SIG-M5 (cell line): ENCODE measurements around the gene NANP.
"Not testable (repeated sequence)": the region's sequence is repeated elsewhere in the genome, so short reads cannot be mapped to it uniquely, and the experiment has no call there.

Experiments
- DNase-seq: peaks from one replicate; lab custom pipeline; 2025; lab: John Stamatoyannopoulos, UW

NANP gene

DNA sequence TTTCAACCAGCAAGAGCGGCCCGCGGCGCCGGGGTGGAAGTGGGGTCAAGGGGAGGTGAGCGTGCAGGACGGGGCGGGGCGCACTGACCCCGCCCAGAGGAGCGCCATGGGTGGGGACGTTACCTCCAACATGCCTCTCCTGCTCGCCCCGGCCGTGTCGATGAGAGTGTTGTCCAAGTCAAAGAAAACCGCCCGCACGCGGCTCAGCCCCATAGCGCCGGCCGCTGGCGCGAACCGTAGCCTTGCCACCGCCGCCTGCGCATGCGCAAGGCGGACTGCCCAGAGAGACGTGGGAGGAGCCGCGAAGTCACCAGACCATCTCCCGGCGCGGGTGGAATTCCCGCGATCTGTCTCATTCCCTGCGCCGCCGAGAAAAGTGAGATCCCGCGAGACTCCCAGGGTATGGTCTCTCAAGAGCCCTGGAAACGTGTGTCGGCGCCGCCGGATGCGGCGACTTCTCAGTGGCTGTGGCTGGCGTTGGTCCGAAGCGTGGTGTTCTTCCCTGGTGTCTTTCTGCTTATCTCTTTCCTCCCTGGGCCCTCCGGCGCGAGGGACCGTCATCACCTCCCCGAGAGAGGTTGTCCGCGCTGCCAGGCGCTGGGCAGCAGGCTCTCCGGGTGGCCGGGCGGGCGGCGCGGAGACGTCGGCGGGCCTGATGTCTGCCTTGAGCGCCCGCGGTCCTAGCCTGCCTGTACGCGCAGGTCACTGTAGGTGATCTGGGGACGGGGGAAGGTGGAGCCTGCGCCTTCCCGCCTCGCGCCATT is at the start of gene NANP:
Gene NANP (minus strand): TSS at position 279 of the 764 bp plus-strand sequence. CDS start 66 bp downstream, at position 213.
- DNase-seq, result peak; percentile 62

DNA sequence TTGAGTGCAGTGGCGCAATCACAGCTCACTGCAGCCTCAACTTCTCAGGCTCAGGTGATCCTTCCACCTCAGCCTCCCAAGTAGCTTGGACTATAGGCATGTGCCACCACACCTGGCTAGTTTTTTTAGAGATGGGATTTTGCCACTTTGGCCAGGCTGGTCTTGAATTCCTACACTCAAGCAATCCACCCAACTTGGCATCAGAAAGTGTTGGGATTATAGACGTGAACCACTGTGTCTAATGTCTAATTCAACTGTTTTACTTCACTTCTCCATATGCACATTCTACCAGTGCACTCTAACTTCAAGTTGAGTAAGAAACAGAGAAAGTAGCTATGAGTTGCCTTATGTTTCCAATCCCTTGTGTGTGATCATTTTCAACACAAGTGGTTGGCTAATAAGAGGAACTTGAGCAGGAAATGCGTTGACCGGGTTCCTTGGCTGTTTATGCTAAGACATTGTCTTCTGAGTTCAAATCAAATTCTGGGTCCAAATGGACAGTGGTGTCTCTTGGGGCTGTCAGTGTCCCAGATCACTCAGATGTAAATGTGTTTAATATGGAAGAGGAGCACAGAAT is 48.9 kb upstream of the NANP start:
- DNase-seq, result no peak

DNA sequence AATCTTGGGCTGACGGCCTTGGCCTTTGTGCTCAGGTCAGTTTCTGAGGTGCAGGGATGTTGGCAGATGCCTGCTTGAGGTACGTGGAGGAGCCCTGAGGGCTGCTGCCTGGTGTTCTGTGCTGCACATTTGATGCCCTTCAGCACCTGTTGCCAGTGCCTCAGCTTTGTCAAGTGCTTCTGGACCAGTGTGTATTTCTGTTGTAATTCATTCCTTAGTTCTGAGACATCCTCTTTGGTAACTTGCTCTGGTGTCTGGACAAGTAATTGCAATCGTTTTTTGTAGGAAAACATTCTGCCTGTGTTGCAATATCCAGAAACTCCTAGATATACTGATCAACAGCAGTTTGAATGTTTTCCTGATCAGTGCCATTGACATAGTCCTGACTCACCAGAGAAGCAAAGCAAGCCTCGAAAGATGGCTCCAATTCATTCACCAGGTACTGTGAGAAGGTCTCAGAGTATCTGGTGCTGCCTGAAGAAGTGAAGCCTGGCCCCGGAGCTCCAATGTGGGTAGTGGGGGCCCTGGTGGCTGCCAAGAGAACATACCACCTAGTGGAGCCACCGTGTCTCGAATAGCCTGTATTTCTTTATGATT is 46.1 kb upstream of the NANP start:
- no peak for DNase-seq

- no peak for DNase-seq
Measured at GRCh38 chr20:25668446-25668845, 44.6 kb upstream of the NANP start.

DNA sequence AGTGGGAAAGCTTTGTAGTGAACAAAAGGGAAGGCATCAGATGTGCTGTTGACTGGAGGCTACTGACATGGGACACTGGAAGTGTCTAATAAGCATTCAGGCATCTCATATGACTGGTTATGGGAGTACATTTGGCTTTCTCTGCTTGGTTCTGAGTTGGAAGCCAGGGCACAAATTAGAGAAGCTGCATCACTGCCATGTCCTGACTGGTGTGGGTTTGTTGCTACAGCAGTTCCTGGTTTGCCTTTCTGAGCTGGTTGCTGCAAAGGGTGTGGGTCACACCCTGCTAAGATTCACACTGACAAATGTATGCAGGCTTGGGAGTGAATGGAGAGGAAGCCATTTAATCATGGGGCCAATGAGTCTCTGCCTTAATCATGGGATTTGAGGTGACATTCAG is 36.2 kb upstream of the NANP start:
- DNase-seq, result no peak

GRCh38 chr20:25654487-25654886 is 30.7 kb upstream of the NANP start:
- no peak for DNase-seq

- not testable (repeated sequence) for DNase-seq
Measured at GRCh38 chr20:25652866-25653265, 29.1 kb upstream of the NANP start.

GRCh38 chr20:25644814-25645213 is 21.0 kb upstream of the NANP start:
- DNase-seq, result no peak

- DNase-seq, result no peak
Measured at GRCh38 chr20:25643716-25644115, 19.9 kb upstream of the NANP start.

- DNase-seq, result no peak
Measured at GRCh38 chr20:25637247-25637646, 13.4 kb upstream of the NANP start.

DNA sequence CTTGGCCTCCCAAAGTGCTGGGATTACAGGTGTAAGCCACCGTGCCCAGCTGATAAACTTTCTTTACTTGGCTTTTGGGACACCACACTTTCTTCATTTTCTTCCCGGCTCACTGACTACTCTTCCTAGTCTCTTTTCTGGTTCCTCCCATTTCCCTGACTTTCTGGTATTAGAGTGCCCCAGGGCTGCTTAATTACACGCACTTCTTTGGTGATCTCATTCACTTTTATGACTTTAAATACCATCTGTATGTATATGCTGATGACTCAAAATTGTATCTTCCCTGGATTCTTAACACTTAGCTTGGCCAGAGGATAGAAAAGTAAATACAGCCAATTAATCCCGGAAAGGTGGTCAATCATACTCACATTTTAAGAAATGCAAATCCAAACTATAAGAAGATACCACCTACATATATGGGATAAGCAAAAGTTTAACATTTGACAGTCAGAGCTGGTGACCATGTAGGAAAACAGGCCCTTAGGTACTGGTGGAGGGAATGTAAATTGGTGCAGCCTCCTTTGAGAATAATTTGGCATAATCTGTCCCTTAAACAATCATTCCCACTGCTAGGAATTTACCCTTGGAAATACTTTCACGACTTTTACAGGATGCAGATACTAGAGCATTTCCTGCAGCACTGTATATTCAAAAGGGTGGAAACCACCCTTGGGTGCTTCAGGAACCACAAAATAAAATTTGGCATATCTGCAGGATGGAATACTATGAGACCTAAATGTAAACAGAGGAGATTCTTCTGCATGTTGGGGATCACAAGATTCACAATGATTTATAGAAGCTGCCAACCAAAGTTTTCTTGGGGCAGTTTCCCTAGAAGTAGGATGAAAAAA is 9.4 kb upstream of the NANP start:
- no peak for DNase-seq

DNA sequence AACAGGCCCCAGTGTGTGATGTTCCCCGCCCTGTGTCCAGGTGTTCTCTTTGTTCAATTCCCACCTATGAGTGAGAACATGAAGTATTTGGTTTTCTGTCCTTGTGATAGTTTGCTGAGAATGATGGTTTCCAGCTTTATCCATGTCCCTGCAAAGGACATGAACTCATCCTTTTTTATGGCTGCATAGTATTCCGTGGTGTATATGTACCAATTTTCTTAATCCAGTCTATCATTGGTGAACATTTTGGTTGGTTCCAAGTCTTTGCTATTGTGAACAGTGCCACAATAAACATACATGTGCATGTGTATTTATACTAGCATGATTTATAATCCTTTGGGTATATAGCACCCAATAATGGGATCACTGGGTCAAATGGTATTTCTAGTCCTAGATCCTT is 6.8 kb upstream of the NANP start:
- not testable (repeated sequence) for DNase-seq

GRCh38 chr20:25629816-25630499 is 6.1 kb upstream of the NANP start:
- DNase-seq, result no peak

DNA sequence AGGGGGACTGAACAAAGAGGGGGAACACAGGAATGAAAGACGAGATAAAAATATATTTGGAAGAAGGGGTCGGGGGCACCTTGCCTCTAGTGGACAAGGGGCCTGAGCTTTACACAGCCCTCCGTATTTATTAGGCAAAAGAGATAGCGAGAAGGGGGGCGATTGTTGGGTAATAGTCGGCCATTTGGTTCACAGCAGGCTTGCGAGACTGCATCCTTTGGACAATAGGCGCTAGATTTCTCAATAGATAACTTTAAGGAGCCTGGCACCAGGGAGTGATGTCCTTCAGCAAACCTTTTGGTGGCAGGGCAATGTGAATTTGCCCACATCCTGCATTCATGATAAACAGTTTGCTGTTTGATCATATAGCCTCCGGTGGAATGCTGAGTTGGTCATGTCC is 3.0 kb upstream of the NANP start:
- DNase-seq, result no peak

GRCh38 chr20:25624500-25624939 is 706 bp upstream of the NANP start:
- no peak for DNase-seq

- no peak for DNase-seq
Measured at GRCh38 chr20:25623225-25623735, 534 bp downstream of the NANP start.

GRCh38 chr20:25622450-25623224 is 1.2 kb downstream of the NANP start:
- no peak for DNase-seq

DNA sequence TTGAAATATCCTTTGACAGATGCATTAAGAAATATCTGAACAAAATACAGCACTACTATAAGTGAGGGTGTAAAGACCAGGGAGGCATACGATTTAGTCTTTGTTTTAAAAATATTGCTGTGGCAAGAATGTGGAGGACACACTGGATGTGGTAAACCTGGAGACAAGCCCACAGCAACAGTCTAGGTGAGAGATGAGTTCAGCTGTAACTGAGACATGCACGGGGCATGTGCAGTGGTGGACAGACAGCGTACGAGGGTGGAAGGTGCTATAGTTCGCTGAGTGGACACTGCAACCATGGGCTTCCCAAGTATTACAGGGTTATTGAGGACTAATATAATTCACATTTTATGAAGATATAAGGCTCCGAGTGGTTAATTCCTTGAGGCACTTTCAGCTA is 1.8 kb downstream of the NANP start:
- DNase-seq, result no peak

GRCh38 chr20:25619514-25619913 is 4.3 kb downstream of the NANP start:
- no peak for DNase-seq

DNA sequence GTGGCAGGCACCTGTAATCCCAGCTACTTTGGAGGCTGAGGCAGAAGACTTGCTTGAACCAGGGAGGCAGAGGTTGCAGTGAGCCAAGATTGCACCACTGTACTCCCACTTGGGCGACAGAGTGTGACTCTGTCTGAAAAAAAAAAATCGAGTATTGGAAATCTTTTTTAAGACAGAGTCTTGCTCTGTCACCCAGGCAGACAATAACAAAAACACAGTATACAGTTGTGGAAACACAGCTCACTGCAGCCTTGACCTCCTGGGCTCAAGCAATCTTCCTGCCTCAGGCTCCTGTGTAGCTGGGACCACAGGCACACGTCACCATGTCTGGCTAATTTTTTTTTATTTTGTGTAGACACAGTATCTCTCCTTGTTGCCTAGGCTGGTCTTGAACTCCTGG is 15.0 kb downstream of the NANP start:
- no peak for DNase-seq
